ENCODE data around the gene PRPH2. TPM values are rescaled to one million over a fixed set of nuclear protein-coding genes. Genes with fewer than 3 reads are reported as not detected.

PRPH2 gene, protein sequence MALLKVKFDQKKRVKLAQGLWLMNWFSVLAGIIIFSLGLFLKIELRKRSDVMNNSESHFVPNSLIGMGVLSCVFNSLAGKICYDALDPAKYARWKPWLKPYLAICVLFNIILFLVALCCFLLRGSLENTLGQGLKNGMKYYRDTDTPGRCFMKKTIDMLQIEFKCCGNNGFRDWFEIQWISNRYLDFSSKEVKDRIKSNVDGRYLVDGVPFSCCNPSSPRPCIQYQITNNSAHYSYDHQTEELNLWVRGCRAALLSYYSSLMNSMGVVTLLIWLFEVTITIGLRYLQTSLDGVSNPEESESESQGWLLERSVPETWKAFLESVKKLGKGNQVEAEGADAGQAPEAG
- 0.73 and 0.78 TPM in 2 replicates for total RNA-seq

DNA sequence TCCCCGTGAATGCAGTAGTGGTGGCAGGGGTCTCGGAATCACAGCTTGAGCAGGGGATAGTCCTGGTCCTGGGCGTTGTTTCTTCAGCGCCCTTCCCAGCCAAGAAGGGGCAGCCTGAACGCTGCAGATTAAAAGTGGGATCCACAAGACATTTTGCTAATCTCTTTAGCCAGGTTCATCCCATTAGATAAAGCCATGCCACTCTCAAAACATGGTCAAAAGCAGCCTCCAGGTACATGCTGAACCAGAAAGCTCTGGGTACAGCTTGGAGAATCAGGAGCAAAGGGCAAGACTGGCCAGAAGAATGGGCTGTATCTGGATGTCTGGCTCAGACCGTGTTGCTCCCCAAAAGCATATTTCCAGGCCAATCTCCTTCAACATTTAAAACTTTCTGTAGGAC is at the start of gene PRPH2:
TSS of gene PRPH2 (minus strand) at position 101 of the 400 bp plus-strand sequence. CDS start 263 bp downstream, outside the sequence.

DNA sequence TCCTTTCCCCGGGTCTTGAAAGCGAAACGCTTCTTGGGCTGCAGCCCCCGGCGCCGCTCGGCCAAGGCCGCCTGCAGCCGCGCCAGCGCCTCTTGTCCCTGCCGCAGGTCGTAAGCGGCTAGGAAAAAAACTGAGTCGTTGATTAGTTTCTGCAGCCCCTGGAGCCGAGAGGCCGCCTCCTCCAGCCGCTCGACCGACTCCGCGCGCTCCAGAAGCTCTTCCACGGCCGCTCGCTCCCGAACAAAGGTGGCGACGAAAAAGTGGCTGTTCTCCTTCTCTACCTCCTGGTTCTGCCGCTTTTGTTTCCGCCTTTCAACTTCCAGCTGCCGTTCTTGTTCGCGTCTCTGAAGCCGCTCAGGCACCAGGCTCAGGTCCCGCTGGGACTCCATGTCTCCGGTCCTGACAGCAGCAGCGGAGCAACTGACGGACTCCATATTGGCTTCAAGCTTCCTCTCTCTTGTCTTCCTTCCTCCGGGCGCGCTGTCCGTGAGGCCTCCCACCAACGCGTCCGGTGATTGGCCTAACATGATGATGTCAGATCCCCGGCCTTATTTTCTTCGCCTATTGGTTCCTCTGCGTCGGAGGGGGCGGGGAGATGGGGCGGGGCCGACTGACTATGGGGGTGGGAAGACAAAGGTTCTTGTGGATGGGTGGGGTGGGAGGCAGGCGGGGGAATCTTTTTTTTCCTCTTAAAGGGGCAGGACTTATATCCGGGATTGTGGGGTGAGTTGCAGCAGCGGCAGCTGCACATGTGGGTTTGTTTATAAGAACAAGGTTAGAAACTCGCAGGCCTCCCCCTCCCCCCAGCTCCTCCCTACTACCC is 23.5 kb upstream of the PRPH2 start, which contains the start of gene TBCC:
TSS of gene TBCC (minus strand) at position 464 of the 823 bp plus-strand sequence. CDS start at position 434, 30 bp downstream.

Small RNAs within 50 kb of the gene (small RNA-seq; reads per million reads assigned to genes)
- gene RNU6-890P: not detected

Other genes starting within 250 kb of the PRPH2 start
- gene UBR2, start 158.6 kb downstream of the PRPH2 start, total RNA-seq: 24.6 and 29.5 TPM in 2 replicates
- gene TBCC, start 23.5 kb upstream of the PRPH2 start, total RNA-seq: 26.6 and 29.8 TPM in 2 replicates
- 5.9 and 6.5 TPM in 2 replicates for gene BICRAL, start 59.5 kb upstream of the PRPH2 start, total RNA-seq
- gene RPL7L1, start 157.0 kb upstream of the PRPH2 start, total RNA-seq: 126 and 158 TPM in 2 replicates
- not detected in 2 replicates for gene PTCRA, start 193.5 kb upstream of the PRPH2 start, total RNA-seq
- 18.4 and 19.7 TPM in 2 replicates for gene CNPY3, start 206.9 kb upstream of the PRPH2 start, total RNA-seq
- not detected in 2 replicates for gene GNMT, start 238.2 kb upstream of the PRPH2 start, total RNA-seq